Transverse colon (tissue), 4 donors: ENCODE data around the gene DHRS3. TPM values are rescaled to one million over a fixed set of nuclear protein-coding genes. Genes with fewer than 3 reads are reported as not detected.

Source experiments
- DNase-seq: peaks from one replicate; pipeline ENCODE4 v3.0.0-alpha.2; 2019
- H3K27ac ChIP-seq, 4 donors: fragments of 200-600 bp; sonication (generic); 2 replicates each; pipeline ENCODE4 v1.5.1; 2016 to 2018; ENCODE audit warnings: inconsistent platforms in 4 of 4
- H3K27me3 ChIP-seq: fragments of 200-600 bp; sonication (generic); 2 replicates; pipeline ENCODE4 v1.5.1; 2017; ENCODE audit warnings: inconsistent platforms
- H3K36me3 ChIP-seq, 4 donors: fragments of 200-600 bp; sonication (generic); 2 replicates each; pipeline ENCODE4 v1.5.1; 2017 to 2019; ENCODE audit warnings: inconsistent platforms in 4 of 4
- H3K4me1 ChIP-seq, 4 donors: fragments of 200-600 bp; sonication (generic); 2 replicates each; pipeline ENCODE4 v1.5.1; 2017 to 2020; ENCODE audit warnings: inconsistent platforms in 4 of 4
- H3K4me3 ChIP-seq, 4 donors: fragments of 200-600 bp; sonication (generic); 1 replicate in 1 of 4; 2 replicates in 3 of 4; pipeline versions ENCODE4 v1.5.1 to v1.6.1; 2017 to 2019; ENCODE audit warnings: inconsistent platforms in 4 of 4
- H3K9me3 ChIP-seq, 2 donors: fragments of 200-600 bp; sonication (generic); 2 replicates each; pipeline ENCODE4 v1.5.1; 2017 to 2019; ENCODE audit warnings: inconsistent platforms in 2 of 2
- EP300 ChIP-seq: sonication (generic); formaldehyde crosslinking; IDR thresholded peaks from one replicate; pipeline ENCODE4 v1.6.1; 2017; ENCODE audit warnings: antibody characterized with exemption, low read depth
- POLR2A ChIP-seq: fragments of 450-650 bp; IDR thresholded peaks from one replicate; pipeline ENCODE4 v1.6.1; 2016; ENCODE audit warnings: antibody characterized with exemption, mild to moderate bottlenecking, moderate library complexity
- POLR2AphosphoS5 ChIP-seq, 3 donors: sonication (generic); formaldehyde crosslinking; IDR thresholded peaks; one replicate each; pipeline ENCODE4 v1.6.1; 2016; ENCODE audit warnings: antibody characterized with exemption in 3 of 3
- WGBS, 2 donors: methylation state at CpG; one replicate each; pipeline ENCODE4 v1.1.5; 2018; ENCODE audit warnings: low coverage in 1 of 2; 5-methylcytosine and 5-hydroxymethylcytosine counted together
- in situ Hi-C, 4 donors: fragments of 200-750 bp; cut with MboI; loops; one replicate each; pipeline versions ENCODE4 v1.15.0 to v1.15.1; 2017; ENCODE audit warnings: low sequenced_read_pairs in 3 of 4, low pct_ligation_motif_present in 1 of 4, low pct_unique_long_range_greater_than_20kb in 1 of 4
- intact Hi-C: fragments of 100-400 bp; cut with DNase I; formaldehyde crosslinking; loops from one replicate; pipeline ENCODE4 v1.15.1; 2023; ENCODE audit warnings: low total_unique reads
- total RNA-seq, 4 donors: library from RNA; depleted of rRNA; stranded (reverse); fragments of >200 nt; gene quantifications; one replicate each; pipeline ENCODE4 v1.1.0, GENCODE V29; 2016
- TF ChIP-seq, protein P1 (sequence below), 5 experiments: fragments of 200-600 bp in 3 of 5; fragments of 450-650 bp in 2 of 5; sonication (generic) in 3 of 5; IDR thresholded peaks; 1 replicate in 2 of 5; 2 replicates in 3 of 5; pipeline ENCODE4 v1.5.1; 2016 to 2017; ENCODE audit warnings: antibody characterized with exemption in 5 of 5, inconsistent platforms in 3 of 5, mild to moderate bottlenecking in 2 of 5, moderate library complexity in 1 of 5

Gene DHRS3
- total RNA-seq, 4 donors from 2014 or later, result 55.3 to 122 (median 103) TPM

- no peaks in the 10 kb centered on the region for H3K36me3 ChIP-seq
- in situ Hi-C loops (no loop called here), intact Hi-C loops (no loop called here)
- peaks cover 13 to 28% (median 18%) of the 10 kb centered on the region in 4 donors for H3K4me1 ChIP-seq
- peak; percentile 73 for DNase-seq
- no peaks in the 10 kb centered on the region for H3K9me3 ChIP-seq
- 48 to 55% methylated on average over 4 to 31 of the region's 31 CpGs for WGBS, 2 donors
- H3K27me3 ChIP-seq, result no peaks in the 10 kb centered on the region
- H3K4me3 ChIP-seq, result no peak overlapping the region
- H3K27ac ChIP-seq, result peak overlapping the region; percentile 70 to 85 (median 79)
- TF ChIP-seq POLR2AphosphoS5 (IDR thresholded peaks at IDR 0.05) (peak in 2 of 3 donors; percentile 19 to 23), EP300 (no peak)
Observed at GRCh38 chr1:12549460-12550349, 68.3 kb downstream of the DHRS3 start.

DNA sequence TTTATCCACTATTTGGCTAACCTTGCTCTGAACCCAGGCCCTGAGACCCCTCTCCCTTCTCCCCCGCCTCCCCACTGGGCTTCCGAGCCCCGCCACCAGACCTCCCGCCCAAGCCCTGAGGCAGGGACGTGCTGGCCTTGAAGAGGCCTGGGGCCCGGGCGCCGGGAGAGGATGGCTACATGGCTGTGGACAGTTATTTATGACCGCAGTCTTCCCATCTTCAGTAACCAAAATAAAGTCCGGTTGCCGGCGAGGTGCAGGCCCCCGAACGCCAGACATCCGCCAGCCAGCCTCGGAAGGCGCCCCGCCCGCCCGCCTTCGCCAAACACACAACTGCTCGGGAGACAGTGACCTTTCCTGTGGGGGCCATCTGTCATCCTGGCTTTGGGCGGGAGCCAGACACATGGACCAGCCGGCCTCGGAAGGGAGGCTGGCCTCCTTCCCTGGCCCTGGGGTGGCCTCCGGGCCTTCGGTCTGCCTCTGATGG is 69.0 kb downstream of the DHRS3 start:
- Histone ChIP-seq H3K9me3 (no peaks in the 10 kb centered on the region), H3K4me3 (no peak overlapping the region), H3K4me1 (peaks cover 13 to 34% (median 20%) of the 10 kb centered on the region in 4 donors), H3K27me3 (no peaks in the 10 kb centered on the region), H3K36me3 (no peaks in the 10 kb centered on the region), H3K27ac (peak overlapping the region; percentile 70 to 85 (median 79))
- WGBS, 2 donors, result 75% methylated on average over 27 of the region's 27 CpGs; no CpG with 5 or more reads in 1 of the 2 donors
- in situ Hi-C loops (no loop called here), intact Hi-C loops (no loop called here)
- TF ChIP-seq POLR2A, result no peak
- TF ChIP-seq, protein P1, sequence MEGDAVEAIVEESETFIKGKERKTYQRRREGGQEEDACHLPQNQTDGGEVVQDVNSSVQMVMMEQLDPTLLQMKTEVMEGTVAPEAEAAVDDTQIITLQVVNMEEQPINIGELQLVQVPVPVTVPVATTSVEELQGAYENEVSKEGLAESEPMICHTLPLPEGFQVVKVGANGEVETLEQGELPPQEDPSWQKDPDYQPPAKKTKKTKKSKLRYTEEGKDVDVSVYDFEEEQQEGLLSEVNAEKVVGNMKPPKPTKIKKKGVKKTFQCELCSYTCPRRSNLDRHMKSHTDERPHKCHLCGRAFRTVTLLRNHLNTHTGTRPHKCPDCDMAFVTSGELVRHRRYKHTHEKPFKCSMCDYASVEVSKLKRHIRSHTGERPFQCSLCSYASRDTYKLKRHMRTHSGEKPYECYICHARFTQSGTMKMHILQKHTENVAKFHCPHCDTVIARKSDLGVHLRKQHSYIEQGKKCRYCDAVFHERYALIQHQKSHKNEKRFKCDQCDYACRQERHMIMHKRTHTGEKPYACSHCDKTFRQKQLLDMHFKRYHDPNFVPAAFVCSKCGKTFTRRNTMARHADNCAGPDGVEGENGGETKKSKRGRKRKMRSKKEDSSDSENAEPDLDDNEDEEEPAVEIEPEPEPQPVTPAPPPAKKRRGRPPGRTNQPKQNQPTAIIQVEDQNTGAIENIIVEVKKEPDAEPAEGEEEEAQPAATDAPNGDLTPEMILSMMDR (IDR thresholded peaks at IDR 0.05), result no peak
- no peak for TF ChIP-seq EP300
- no peak for TF ChIP-seq POLR2AphosphoS5 (IDR thresholded peaks at IDR 0.05)
- DNase-seq, result peak; percentile 38

GRCh38 chr1:12548279-12548972 is 69.6 kb downstream of the DHRS3 start:
- Histone ChIP-seq H3K4me1 (peaks cover 13 to 38% (median 21%) of the 10 kb centered on the region in 4 donors), H3K27ac (peak overlapping the region; percentile 70 to 85 (median 79)), H3K9me3 (no peaks in the 10 kb centered on the region), H3K27me3 (no peaks in the 10 kb centered on the region), H3K36me3 (no peaks in the 10 kb centered on the region), H3K4me3 (no peak overlapping the region)
- intact Hi-C loops, result no loop called here
- TF ChIP-seq POLR2A, result no peak
- TF ChIP-seq POLR2AphosphoS5 (IDR thresholded peaks at IDR 0.05), result no peak
- TF ChIP-seq, protein P1 (IDR thresholded peaks at IDR 0.05), result no peak
- no peak for DNase-seq
- in situ Hi-C loops, result no loop called here
- 84% methylated on average over 12 of the region's 14 CpGs; no CpG with 5 or more reads in 1 of the 2 donors for WGBS, 2 donors

- H3K4me1 ChIP-seq, result peaks cover 10 to 38% (median 21%) of the 10 kb centered on the region in 4 donors
- 84 to 93% methylated on average over 4 to 20 of the region's 20 CpGs for WGBS, 2 donors
- H3K9me3 ChIP-seq, result no peaks in the 10 kb centered on the region
- H3K27ac ChIP-seq, result peak overlapping the region in 3 of 4 donors; percentile 11 to 85 (median 70)
- no peak for TF ChIP-seq EP300
- no peak for TF ChIP-seq POLR2A
- TF ChIP-seq, protein P1 (IDR thresholded peaks at IDR 0.05), result no peak
- no peak for TF ChIP-seq POLR2AphosphoS5 (IDR thresholded peaks at IDR 0.05)
- in situ Hi-C loops, result no loop called here
- DNase-seq, result peak; percentile 4
- no peaks in the 10 kb centered on the region for H3K27me3 ChIP-seq
- H3K36me3 ChIP-seq, result no peaks in the 10 kb centered on the region
- H3K4me3 ChIP-seq, result no peak overlapping the region
- intact Hi-C loops, result no loop called here
Observed at GRCh38 chr1:12547586-12548225, 70.3 kb downstream of the DHRS3 start.
